Subcutaneous abdominal adipose tissue (tissue), 5 donors: ENCODE results near the gene IRF2.

Experiments
- H3K27ac ChIP-seq: one replicate; pipeline ENCODE4 v1.7.0; 2013; ENCODE audit warnings: low read depth, mild to moderate bottlenecking, inconsistent platforms, low read length, moderate library complexity
- H3K27me3 ChIP-seq, 5 donors: one replicate each; pipeline ENCODE4 v1.7.0; 2013; ENCODE audit warnings: low read length in 5 of 5, inconsistent platforms in 1 of 5; ENCODE audit not compliant: control insufficient read depth in 5 of 5, insufficient read depth in 4 of 5
- H3K36me3 ChIP-seq, 5 donors: one replicate each; pipeline ENCODE4 v1.7.0; 2013; ENCODE audit warnings: low read length in 5 of 5; ENCODE audit not compliant: control insufficient read depth in 5 of 5, insufficient read depth in 5 of 5
- H3K4me1 ChIP-seq, 5 donors: one replicate each; pipeline ENCODE4 v1.7.0; 2013; ENCODE audit warnings: low read length in 5 of 5, mild to moderate bottlenecking in 3 of 5, moderate library complexity in 1 of 5; ENCODE audit not compliant: control insufficient read depth in 5 of 5, insufficient read depth in 5 of 5
- H3K4me3 ChIP-seq, 5 donors: one replicate each; pipeline ENCODE4 v1.7.0; 2013; ENCODE audit warnings: low read length in 5 of 5, low read depth in 1 of 5
- H3K9ac ChIP-seq, 5 donors: one replicate each; pipeline ENCODE4 v1.7.0; 2013; ENCODE audit warnings: low read length in 5 of 5, mild to moderate bottlenecking in 4 of 5, moderate library complexity in 3 of 5
- H3K9me3 ChIP-seq, 5 donors: one replicate each; pipeline ENCODE4 v1.7.0; 2013; ENCODE audit warnings: low read length in 5 of 5; ENCODE audit not compliant: control insufficient read depth in 5 of 5
- donor health status: healthy.
- donor health status: healthy.
- donor health status: healthy.
- donor health status: healthy.
- donor health status: healthy.

IRF2 gene

DNA sequence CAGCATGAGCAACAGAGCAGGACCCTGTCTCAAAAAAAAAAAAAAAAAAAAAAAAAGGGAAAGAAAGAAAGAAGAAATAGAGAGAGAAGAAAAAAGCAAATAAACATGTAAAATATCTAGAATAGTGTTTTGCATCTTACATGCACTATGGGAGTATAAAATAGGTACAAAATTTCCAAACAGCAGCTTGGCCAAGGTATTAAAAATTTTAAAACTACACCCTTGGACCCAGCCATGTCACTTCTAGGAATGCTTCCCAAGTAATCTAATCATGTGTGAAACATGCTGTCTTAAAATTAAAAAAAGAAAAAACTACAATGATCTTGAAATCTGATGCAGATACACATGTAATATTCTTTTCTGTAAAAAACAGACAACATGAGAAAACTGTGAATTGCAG, 21.6 kb downstream of the IRF2 start:
- Histone ChIP-seq H3K4me3 (no peak overlapping the region), H3K9me3 (no peaks in the 10 kb centered on the region), H3K27me3 (no peaks in the 10 kb centered on the region), H3K4me1 (peaks cover 22 to 67% (median 58%) of the 10 kb centered on the region in 5 donors), H3K36me3 (peaks cover 0 to 13% (median 3%) of the 10 kb centered on the region in 5 donors), H3K27ac (no peak overlapping the region), H3K9ac (no peak overlapping the region)

DNA sequence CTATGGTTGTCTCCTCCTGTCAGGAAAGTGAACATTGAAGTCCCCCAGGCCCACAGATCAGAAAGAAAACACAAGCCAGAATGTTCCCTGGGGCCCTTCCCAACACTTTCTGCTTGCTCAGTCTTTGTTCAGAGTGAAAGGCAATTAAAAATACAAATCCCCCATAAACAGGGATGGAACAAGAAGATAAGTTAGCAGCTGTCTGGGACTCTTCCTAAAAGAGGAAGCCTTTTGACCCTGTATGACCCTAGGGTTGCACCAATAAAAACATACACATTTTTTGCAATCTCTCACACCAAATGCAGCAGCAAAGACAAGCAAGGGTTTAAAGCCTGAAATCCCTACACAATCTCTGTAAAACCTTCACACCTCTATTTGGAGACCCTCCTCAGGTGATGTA, 22.6 kb downstream of the IRF2 start:
- Histone ChIP-seq H3K9me3 (no peaks in the 10 kb centered on the region), H3K27ac (peak overlapping the region; percentile 24), H3K36me3 (peaks cover 0 to 9% (median 2%) of the 10 kb centered on the region in 5 donors), H3K4me1 (peaks cover 22 to 70% (median 57%) of the 10 kb centered on the region in 5 donors), H3K4me3 (no peak overlapping the region), H3K27me3 (no peaks in the 10 kb centered on the region), H3K9ac (no peak overlapping the region)

DNA sequence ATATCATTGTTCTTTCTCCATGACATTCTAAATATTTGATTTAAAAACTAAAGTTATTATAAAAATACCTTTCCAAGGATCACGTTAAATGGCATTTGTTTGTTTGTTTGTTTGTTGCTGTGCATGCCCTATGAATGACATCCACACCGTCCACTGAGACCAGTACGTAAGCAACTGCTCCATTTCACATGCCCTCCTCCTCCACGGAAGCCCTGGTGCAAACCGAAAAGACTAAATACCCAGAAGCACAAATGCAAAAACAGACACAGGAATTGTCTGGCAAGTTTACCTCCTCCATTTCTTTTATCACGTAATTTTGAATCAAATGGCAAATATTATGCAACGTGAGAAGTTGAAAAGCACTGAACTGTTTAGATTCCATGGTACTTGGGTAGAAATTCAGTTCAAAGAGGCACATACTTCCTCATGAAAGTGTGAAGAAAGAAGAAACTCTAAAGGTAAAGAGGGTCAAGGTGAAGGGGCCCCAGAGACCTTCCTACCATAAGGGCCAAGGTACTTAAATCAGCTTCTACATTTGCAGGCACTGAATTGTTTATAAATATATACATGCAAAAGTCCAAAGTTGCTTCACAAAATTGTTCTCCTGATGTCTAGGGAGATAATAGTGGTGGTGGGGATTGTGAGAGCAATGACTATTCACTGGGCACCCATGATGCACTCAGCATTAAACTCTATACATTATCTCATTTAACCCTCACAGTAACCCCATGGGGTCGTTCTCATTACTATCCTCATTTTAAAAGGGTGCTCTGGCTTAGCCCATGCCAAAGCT, 23.4 kb downstream of the IRF2 start:
- H3K9ac ChIP-seq = peak overlapping the region in 1 of 5 donors; percentile 9
- peak overlapping the region; percentile 24 for H3K27ac ChIP-seq
- H3K9me3 ChIP-seq = no peaks in the 10 kb centered on the region
- H3K4me1 ChIP-seq = peaks cover 22 to 74% (median 57%) of the 10 kb centered on the region in 5 donors
- no peaks in the 10 kb centered on the region for H3K27me3 ChIP-seq
- H3K4me3 ChIP-seq = no peak overlapping the region
- H3K36me3 ChIP-seq = peaks cover 0 to 3% (median 0%) of the 10 kb centered on the region in 5 donors

DNA sequence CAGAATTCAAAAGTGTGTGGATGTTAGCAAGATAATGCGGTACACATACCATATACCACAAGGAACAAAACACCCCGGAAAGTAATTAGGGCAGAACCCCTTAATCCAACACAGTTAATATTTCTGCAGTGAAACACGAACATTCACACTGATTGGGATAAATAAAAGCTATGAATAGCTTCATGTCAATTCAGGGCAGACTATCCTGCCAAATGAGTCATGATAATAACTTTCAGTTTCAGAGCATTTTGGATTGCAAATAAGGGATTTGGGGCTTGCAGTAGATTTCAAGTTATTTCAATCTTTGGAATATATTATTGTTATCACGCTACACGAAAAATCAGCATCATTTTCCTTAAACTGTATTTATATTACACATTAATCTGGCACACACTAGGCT, 24.3 kb downstream of the IRF2 start:
- Histone ChIP-seq H3K27ac (peak overlapping the region; percentile 96), H3K4me1 (peaks cover 22 to 79% (median 58%) of the 10 kb centered on the region in 5 donors), H3K4me3 (peak overlapping the region in 2 of 5 donors; percentile 8 to 18)

DNA sequence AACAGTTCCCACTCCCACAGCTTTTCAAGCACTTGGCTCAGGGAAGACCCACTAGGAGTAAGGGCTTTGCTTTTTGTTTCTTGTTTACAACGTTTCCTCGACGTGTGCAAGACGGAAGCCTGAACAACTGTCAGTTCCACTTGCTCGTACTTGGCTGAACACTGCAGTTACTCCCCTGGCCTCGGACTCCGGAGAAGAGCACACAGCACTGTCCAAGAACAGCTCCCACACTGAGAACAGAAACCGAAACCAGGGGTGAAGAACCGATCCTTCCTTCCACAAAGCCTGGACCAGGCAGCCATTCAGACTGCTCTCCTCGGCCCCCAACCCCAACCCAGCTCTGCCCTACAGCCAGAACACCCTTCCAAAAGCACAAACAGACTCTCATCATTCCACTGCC, 25.5 kb downstream of the IRF2 start:
- Histone ChIP-seq H3K27ac (peak overlapping the region; percentile 96), H3K9me3 (no peaks in the 10 kb centered on the region), H3K27me3 (no peaks in the 10 kb centered on the region), H3K4me3 (peak overlapping the region; percentile 49 to 80 (median 62)), H3K9ac (peak overlapping the region; percentile 17 to 68 (median 60)), H3K36me3 (peaks cover 0 to 2% (median 0%) of the 10 kb centered on the region in 5 donors), H3K4me1 (peaks cover 22 to 81% (median 59%) of the 10 kb centered on the region in 5 donors)

More for the DNA sequence above, 24.3 kb downstream of the IRF2 start:
- no peaks in the 10 kb centered on the region for H3K27me3 ChIP-seq
- no peaks in the 10 kb centered on the region for H3K9me3 ChIP-seq
- H3K36me3 ChIP-seq = peaks cover 0 to 2% (median 0%) of the 10 kb centered on the region in 5 donors
- H3K9ac ChIP-seq = peak overlapping the region in 2 of 5 donors; percentile 5 to 38

DNA sequence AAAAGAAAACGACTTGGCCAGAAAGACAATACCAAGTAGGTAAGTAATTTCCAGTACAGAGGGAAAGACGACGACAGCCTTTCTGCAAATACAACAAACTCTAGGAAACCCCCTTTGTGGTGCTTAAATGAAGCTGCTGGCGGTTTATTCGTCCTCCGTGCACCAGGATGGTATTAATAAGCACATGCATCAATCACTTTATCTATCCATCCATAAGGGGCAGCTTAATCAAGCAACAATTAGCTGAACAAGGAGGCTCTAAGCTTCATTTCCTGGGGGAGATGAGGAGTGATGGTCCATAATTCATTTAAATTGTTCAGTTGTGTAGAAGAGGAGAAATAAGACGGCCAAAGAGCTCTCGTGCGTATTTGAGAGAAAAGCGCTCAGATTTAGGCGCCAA, 26.2 kb downstream of the IRF2 start:
- no peaks in the 10 kb centered on the region for H3K9me3 ChIP-seq
- peak overlapping the region in 3 of 5 donors; percentile 29 to 64 (median 60) for H3K9ac ChIP-seq
- H3K4me3 ChIP-seq = peak overlapping the region; percentile 49 to 80 (median 62)
- H3K36me3 ChIP-seq = peaks cover 0 to 2% (median 0%) of the 10 kb centered on the region in 5 donors
- peak overlapping the region; percentile 96 for H3K27ac ChIP-seq
- H3K27me3 ChIP-seq = no peaks in the 10 kb centered on the region
- H3K4me1 ChIP-seq = peaks cover 16 to 75% (median 52%) of the 10 kb centered on the region in 5 donors

DNA sequence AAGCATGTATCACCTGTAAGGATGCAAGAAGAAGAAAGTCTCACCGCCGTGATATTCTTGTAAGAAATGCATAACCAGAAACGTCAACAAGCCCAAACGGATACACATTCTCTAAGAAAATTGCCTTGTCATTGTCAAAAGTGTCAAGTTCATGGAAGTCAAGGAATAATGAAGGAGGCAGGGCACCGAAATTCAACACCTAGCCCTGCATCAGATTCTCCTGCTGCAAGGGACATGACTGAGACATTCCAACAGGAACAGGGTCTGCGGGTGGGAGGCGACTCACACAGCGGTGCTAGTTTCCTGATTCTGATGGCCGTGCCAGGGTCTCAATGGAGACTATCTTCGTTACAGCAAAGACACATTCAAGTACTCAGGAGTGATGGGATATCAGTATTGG, 26.7 kb downstream of the IRF2 start:
- no peaks in the 10 kb centered on the region for H3K9me3 ChIP-seq
- H3K9ac ChIP-seq = no peak overlapping the region
- peak overlapping the region in 1 of 5 donors; percentile 17 for H3K4me3 ChIP-seq
- peaks cover 16 to 71% (median 50%) of the 10 kb centered on the region in 5 donors for H3K4me1 ChIP-seq
- H3K27ac ChIP-seq = peak overlapping the region; percentile 96
- H3K36me3 ChIP-seq = peaks cover 0 to 2% (median 0%) of the 10 kb centered on the region in 5 donors
- H3K27me3 ChIP-seq = no peaks in the 10 kb centered on the region

DNA sequence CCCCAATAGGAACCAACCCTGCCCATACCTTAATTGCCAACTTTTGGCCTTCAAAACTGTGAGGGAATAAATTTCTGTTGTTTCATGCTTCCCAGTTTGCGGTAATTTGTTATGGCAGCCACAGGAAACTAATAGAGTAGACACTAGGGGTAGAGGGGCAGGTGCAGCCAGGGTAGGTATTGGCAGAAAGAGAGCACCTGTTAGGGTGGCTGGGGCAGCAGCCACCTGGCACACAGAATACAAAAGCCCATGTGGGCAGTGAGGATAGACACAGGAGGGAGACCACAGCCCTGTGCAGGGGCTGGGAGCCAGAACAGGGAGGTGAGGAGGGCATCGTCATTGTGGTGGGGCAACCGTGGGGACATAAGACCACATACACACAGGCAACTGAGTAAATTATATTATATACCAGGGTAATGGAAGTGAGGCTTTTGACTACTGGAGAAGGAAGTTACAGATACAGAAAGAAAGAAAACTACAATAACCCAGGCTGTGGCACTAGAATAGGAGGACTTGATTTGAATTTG, 28.2 kb downstream of the IRF2 start:
- H3K27ac ChIP-seq = no peak overlapping the region
- H3K4me3 ChIP-seq = no peak overlapping the region
- no peaks in the 10 kb centered on the region for H3K27me3 ChIP-seq
- no peaks in the 10 kb centered on the region for H3K9me3 ChIP-seq
- H3K36me3 ChIP-seq = no peaks in the 10 kb centered on the region
- H3K9ac ChIP-seq = no peak overlapping the region
- H3K4me1 ChIP-seq = peaks cover 17 to 73% (median 47%) of the 10 kb centered on the region in 5 donors

DNA sequence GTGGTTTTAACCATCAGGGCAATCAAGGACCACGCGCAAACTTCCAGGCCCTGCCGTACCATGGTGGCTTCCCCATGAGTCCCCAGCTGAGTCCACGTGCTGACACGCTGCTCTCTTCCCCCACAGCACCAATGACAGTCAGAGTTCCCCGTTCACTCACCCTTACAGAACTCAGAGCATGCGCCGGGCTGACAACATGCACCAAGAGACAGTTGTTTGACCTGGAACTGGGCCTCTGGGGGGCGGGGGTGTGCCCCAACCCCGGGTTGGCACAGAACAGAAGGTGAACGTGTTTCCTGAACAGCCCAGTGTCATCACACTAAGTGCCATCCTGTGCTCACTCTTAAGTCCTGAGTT, 29.4 kb downstream of the IRF2 start:
- Histone ChIP-seq H3K4me3 (no peak overlapping the region), H3K27me3 (no peaks in the 10 kb centered on the region), H3K9me3 (no peaks in the 10 kb centered on the region), H3K4me1 (peaks cover 14 to 73% (median 43%) of the 10 kb centered on the region in 5 donors), H3K9ac (no peak overlapping the region), H3K27ac (no peak overlapping the region), H3K36me3 (no peaks in the 10 kb centered on the region)

DNA sequence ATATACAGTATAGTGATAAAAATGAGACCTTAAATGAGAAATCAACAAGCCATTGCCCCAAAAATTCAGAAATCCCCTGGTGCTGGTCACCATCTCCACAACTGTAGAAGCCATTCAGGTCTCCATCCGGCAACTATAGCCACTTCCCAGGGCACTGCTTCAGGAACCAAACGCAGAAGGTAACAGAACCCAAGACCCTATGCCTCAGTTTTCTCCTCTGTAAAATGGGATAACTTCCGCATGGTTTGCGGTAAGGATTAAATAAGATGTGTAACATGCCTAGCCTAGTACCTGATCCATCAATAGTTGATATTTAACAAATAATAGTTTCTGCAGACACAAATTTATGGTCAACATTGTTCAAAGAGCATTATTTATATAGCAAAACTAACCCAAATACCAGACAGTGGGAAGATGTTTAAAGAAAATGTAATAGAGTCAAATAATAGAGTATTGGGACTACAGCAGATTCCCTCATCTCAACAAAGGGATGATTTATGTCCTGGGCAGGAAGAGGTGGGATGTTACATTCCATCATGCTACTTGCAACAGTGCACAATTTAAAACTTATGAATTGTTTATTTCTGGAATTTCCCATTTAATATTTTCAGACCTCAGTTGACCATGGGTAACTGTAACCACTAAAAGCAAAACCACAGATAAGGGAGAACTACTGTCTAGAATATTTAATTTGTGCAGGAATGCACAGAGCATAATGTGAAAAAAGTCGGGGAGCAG, 30.0 kb downstream of the IRF2 start:
- no peaks in the 10 kb centered on the region for H3K36me3 ChIP-seq
- H3K4me1 ChIP-seq = peaks cover 9 to 71% (median 41%) of the 10 kb centered on the region in 5 donors
- no peak overlapping the region for H3K27ac ChIP-seq
- H3K9ac ChIP-seq = no peak overlapping the region
- no peaks in the 10 kb centered on the region for H3K9me3 ChIP-seq
- no peaks in the 10 kb centered on the region for H3K27me3 ChIP-seq
- H3K4me3 ChIP-seq = no peak overlapping the region
